Measurements from ENCODE around the gene OR6V1.

OR6V1 gene, protein sequence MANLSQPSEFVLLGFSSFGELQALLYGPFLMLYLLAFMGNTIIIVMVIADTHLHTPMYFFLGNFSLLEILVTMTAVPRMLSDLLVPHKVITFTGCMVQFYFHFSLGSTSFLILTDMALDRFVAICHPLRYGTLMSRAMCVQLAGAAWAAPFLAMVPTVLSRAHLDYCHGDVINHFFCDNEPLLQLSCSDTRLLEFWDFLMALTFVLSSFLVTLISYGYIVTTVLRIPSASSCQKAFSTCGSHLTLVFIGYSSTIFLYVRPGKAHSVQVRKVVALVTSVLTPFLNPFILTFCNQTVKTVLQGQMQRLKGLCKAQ

DNA sequence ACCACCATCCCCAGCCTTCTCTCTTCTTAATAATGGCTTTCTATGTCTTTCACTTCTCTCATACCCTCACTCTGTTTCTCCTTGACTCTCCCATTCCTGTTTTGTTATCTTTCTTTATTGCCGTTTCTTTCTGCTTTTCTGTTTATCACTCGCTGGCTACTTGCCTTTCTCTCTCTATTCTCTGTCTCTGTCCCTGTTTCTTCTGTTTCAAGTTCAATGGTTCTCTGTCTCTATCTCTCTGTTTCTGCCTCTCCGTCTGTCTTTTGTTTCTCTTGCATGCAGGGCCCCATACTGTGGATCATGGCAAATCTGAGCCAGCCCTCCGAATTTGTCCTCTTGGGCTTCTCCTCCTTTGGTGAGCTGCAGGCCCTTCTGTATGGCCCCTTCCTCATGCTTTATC is at the start of gene OR6V1:
Gene OR6V1, plus strand, starts transcription at position 301 of the 400 bp plus-strand sequence. Its CDS starts 0 bp downstream, at position 301.
- no peak for DNase-seq (ENCODE audit: low spot score)

DNA sequence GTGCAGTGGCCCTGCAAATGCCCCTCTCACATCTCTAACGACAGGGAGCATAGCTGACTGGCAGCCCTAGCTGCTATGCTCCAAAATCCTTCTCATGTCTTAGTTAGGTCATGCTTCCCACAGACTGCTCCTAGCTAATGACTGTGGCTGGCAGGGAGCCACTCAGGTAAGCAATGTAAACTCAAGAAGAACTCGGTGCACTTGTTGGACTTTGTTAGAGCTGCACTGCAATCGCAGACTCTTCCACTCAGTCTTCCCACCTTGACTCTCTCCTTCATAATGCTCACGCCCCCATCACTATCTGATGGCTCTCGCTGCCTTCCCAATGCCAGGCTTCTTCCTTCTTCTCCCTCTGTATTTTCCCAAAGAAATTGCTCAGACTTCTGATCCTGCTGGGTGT is 49.2 kb upstream of the OR6V1 start:
- no peak for DNase-seq (ENCODE audit: low spot score)

DNA sequence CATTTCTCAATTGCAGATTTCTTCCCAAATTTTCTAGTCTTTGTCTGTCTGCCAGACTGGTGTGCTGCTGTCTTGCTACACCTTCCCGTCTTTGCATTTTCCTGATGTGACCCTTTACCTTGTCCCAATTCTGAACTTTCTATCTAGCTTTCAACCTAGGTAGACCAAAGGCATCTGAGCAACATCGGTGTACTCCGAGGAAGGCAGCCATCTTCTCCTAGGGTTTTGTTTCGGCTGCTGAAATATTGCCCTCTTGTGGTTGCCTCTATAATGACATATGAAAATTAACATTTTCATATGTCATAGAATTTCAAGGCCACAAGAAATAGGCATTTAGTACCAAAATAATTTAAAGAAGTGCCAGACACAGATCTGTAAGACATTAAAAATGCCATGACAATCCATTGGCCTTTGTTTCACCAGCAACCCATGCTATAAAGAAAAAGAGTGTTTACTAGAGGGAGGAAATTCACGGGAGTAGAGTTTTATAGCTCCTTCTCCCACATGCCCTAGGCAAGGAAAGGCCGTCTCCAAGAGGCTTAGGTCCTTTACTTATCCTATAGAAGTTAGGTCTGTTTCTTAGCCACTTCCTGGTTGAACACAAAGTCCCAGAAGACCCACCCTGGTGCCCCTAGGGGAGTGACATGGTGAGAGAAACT is 48.6 kb upstream of the OR6V1 start:
- peak; percentile 19 for DNase-seq (ENCODE audit: low spot score)

DNA sequence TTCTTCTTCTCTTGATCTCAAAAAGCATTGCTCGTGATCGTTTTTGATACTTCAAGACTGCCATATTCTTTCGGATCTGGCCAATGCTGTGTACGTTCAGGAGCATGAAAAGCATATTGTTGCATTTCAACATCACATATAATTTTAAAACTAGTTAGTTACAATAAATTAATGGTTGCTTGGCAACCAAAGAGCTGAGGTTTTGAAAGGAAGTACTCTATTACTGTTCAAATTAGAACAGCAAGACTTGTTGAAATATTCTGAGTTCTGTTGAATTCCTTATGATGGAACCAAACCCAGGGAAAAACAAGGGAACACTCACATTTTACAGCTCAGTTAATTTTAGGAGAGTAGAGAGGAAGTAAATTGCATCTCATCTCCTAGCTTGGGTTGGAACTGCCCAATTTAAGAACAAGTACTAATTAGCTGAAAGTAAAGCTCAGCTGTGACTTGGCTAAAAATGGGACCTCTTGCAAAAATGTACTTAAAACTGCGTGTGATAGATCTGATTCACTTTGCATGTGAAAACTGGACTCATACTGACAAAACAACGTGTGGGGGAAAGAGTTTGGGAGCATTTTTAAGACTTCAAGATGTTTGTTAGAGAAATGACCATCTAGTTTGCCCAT is 46.4 kb upstream of the OR6V1 start:
- DNase-seq (ENCODE audit: low spot score) = no peak

DNA sequence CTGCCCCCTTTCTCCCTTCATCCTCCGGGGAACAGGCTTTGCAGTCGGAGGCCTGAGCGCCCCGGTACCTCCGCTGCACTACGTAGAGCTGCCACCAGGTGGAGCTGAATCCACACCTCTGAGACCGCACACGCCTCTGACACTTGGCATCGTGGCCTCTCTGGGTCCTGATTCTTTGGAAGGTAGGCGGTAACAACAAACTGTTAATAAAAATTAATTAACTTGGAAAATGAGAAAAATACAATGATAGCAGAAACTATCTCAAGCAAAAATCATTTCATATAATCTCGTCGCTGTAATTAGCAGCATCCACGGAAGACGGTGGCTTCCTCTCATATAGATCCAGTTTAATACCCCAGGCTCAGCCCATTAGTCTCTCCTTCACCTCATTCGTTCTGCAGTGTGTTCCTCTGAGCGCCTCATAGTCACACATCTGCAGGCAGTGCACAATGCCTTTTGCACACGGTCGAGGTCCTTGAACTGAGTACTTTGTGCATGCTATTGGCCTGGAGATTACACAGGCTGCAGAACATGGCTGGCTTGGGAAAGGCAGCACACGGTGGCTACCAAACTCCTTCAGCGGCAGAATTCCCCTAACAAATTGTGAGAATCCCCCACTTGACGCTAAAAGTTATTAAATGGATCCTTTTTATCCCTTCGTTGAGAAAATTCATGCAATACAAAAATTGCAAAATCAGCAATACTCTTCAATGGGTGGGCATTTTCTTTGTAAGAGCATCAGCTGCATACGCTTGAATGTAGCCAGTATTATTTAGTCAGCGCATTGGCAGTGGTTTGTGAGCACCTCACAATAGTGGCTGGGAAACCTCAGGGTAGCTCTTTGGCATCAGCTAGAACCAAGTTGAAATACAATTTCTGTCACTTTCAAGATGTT is 43.9 kb upstream of the OR6V1 start:
- DNase-seq (ENCODE audit: low spot score) = peak; percentile 28

GRCh38 chr7:143012001-143012400 is 40.1 kb upstream of the OR6V1 start:
- DNase-seq (ENCODE audit: low spot score) = no peak

GRCh38 chr7:143012409-143012808 is 39.7 kb upstream of the OR6V1 start:
- no peak for DNase-seq (ENCODE audit: low spot score)

DNA sequence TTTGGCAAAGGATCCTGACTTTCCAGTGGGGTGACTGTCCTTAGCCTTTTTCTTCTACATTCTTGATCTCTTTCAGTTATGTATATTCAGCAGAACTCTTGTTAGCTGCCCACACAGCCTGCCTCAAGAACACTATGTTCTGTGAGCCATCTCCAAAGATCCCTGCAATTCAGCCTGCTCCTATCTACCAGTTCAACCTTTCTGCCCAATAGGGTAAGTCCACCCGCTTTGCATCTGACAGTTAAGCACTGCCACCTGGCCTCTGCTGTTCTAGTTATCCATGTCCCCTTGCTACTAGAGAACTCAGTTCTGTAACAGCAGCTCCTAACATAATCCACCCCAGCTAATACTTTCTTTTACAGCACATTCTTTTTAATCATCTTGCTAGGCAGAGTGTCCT is 38.7 kb upstream of the OR6V1 start:
- DNase-seq (ENCODE audit: low spot score) = no peak

GRCh38 chr7:143013893-143014292 is 38.2 kb upstream of the OR6V1 start:
- no peak for DNase-seq (ENCODE audit: low spot score)

DNA sequence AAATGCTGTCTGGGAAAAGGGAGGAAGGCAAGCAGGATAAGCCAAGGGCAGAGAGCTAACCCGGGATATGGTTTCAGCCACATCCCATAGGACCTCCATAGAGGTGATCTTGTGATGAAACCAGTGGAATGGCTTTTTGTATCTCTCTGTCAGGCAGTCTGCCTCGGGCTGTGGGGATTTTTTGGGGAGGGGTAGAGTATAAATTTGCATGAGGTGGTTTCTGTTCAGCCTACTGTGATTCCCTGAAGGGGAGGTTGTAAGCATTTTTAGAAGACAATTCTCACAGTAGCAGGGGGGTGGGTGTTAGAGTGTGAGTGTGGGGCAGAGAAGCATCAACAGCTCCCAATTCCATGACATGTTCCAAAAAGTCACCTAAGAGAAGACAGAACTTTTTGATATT is 37.1 kb upstream of the OR6V1 start:
- DNase-seq (ENCODE audit: low spot score) = no peak

DNA sequence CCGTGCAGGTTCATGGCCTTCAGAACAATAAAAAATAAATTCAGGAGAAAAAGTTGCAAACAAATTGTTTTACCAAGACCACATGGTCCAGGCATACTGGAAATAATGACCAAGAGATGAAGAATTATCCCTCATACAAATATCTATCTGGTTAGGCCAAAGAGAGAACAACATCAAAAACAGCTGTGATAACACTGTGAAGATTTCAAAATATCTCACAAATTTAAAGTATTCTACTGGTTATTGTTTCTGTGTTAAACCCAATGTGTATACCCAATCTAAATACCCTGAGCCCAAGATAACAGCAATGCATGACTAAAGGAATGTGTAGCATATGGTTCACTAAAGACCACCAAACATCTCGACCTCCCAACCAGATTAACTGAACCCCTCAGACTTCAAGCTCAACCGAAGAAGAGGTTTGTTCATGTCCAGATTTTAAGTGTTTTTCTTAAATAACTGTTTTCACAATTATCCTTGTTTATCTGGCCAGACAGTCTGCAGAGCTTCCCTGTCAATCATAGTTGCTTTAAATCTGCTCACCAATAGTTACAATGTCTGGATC is 36.1 kb upstream of the OR6V1 start:
- no peak for DNase-seq (ENCODE audit: low spot score)

- DNase-seq (ENCODE audit: low spot score) = no peak
These were observed 35.1 kb upstream of the OR6V1 start for GRCh38 chr7:143016996-143017395.

DNA sequence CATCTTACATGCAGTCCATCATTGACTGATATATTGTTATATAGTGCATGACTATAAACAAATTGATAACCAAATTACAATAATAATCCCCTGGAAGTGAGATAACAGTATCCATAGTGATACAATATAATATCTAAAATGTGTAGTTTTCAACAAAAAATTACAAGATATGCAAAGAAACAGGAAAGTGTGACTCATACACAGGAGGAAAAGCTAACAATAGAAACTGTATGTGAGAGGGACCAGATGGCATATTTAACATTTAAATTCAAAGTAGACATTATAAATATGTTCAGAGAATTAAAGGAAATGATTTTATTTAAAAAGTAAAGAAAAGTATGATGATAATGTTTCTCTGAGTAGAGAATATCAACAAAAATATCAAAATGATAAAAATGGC is 33.2 kb upstream of the OR6V1 start:
- no peak for DNase-seq (ENCODE audit: low spot score)

GRCh38 chr7:143023047-143023446 is 29.1 kb upstream of the OR6V1 start:
- DNase-seq (ENCODE audit: low spot score) = no peak

DNA sequence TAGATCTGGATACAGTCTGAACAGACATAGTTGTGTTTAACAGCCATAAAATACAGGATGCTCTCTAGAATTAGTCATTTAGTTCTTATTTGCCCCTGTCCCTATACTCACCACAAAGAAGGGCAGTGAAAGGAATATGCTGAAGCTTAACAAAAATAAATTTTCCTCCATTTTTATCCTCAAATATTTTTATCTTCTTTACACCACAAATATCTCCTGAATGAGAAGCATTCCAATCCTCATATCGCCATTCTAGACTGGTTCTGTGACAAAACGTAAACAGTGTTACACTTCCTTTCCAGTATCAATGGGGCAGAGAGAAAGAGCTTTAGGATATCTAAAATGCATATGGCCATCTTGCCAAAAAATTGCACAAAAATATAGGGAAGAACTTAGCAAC is 26.8 kb upstream of the OR6V1 start:
- no peak for DNase-seq (ENCODE audit: low spot score)

GRCh38 chr7:143027032-143027431 is 25.1 kb upstream of the OR6V1 start, which contains the start of gene OR9A2:
OR9A2 (minus strand) TSS chr7:143027132; CDS start chr7:143027132, 0 bp downstream.
- no peak for DNase-seq (ENCODE audit: low spot score)

- no peak for DNase-seq (ENCODE audit: low spot score)
These were observed 24.5 kb upstream of the OR6V1 start for GRCh38 chr7:143027683-143028082.

- no peak for DNase-seq (ENCODE audit: low spot score)
These were observed 13.5 kb upstream of the OR6V1 start for GRCh38 chr7:143038635-143039034.

- no peak for DNase-seq (ENCODE audit: low spot score)
These were observed 11.9 kb upstream of the OR6V1 start for GRCh38 chr7:143040209-143040715.

- DNase-seq (ENCODE audit: low spot score) = no peak
These were observed 10.8 kb upstream of the OR6V1 start for GRCh38 chr7:143041346-143041745.

- DNase-seq (ENCODE audit: low spot score) = no peak
These were observed 9.9 kb upstream of the OR6V1 start for GRCh38 chr7:143042159-143042789.
